Subcutaneous abdominal adipose tissue (tissue), 5 donors: Measurements from ENCODE around the gene RAET1G.
"Not testable (repeated sequence)": the region's sequence is repeated elsewhere in the genome, so short reads cannot be mapped to it uniquely, and the experiment has no call there.

ENCODE experiments used
- H3K27ac ChIP-seq: one replicate; pipeline ENCODE4 v1.7.0; 2013; ENCODE audit warnings: low read depth, mild to moderate bottlenecking, inconsistent platforms, low read length, moderate library complexity
- H3K27me3 ChIP-seq, 5 donors: one replicate each; pipeline ENCODE4 v1.7.0; 2013; ENCODE audit warnings: low read length in 5 of 5, inconsistent platforms in 1 of 5; ENCODE audit not compliant: control insufficient read depth in 5 of 5, insufficient read depth in 4 of 5
- H3K36me3 ChIP-seq, 5 donors: one replicate each; pipeline ENCODE4 v1.7.0; 2013; ENCODE audit warnings: low read length in 5 of 5; ENCODE audit not compliant: control insufficient read depth in 5 of 5, insufficient read depth in 5 of 5
- H3K4me1 ChIP-seq, 5 donors: one replicate each; pipeline ENCODE4 v1.7.0; 2013; ENCODE audit warnings: low read length in 5 of 5, mild to moderate bottlenecking in 3 of 5, moderate library complexity in 1 of 5; ENCODE audit not compliant: control insufficient read depth in 5 of 5, insufficient read depth in 5 of 5
- H3K4me3 ChIP-seq, 5 donors: one replicate each; pipeline ENCODE4 v1.7.0; 2013; ENCODE audit warnings: low read length in 5 of 5, low read depth in 1 of 5
- H3K9ac ChIP-seq, 5 donors: one replicate each; pipeline ENCODE4 v1.7.0; 2013; ENCODE audit warnings: low read length in 5 of 5, mild to moderate bottlenecking in 4 of 5, moderate library complexity in 3 of 5
- H3K9me3 ChIP-seq, 5 donors: one replicate each; pipeline ENCODE4 v1.7.0; 2013; ENCODE audit warnings: low read length in 5 of 5; ENCODE audit not compliant: control insufficient read depth in 5 of 5
- donor health status: healthy.
- donor health status: healthy.
- donor health status: healthy.
- donor health status: healthy.
- donor health status: healthy.

Gene RAET1G

DNA sequence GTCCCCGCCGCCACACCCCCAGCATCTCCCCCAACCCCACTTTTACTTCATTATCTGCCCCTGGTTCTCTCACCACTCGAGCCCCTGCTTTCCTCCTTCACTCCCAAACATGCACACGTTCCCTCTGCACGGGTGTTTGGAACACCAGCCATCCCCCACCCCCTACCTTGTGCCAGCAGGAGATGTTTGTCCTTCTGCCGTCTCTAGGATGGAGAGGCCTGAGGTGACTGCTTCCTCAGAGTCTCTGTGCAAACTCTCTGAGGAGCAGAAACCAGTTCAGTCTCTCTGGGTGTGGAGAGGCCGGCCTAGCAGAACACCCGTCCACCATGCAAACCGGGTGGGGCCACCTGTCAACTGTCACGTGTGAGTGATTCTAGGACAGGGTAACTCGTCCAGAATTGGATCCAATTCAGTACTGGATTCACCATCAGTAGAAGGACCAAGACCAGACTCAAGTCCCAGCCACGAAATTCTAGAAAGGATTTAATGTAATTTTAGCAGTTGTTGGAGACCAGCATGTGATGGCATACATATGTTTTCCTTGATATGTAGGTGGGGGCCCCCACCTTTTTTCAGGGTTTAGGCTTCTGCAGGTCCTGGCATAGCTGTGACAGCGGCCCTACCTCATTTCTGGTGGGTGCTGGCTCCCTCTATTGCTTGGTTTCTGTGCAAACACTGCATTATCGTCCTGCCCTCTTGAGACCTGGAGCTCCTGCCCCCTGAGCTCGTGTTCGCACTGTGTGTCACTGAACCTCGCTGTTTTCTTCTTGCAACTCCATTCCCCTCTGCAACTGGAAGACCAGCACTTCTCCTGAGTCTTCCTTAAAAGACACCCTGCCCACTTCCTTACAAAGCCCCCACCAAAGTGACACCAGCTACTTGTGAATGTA, 24.8 kb downstream of the RAET1G start, which contains the start of gene RAET1E:
TSS of gene RAET1E (minus strand) at position 259 of the 890 bp plus-strand sequence. CDS start 7,212 bp downstream, outside the sequence.
- Histone ChIP-seq H3K4me3 (peak within 1 kb of the TSS; percentile 5 to 58 (median 37)), H3K27me3 (no peaks in the 10 kb centered on the region), H3K9ac (peak within 1 kb of the TSS in 2 of 5 donors; percentile 26 to 49), H3K36me3 (no peaks in the 10 kb centered on the region), H3K27ac (peak within 1 kb of the TSS; percentile 92), H3K9me3 (no peaks in the 10 kb centered on the region), H3K4me1 (peaks cover 14 to 41% (median 38%) of the 10 kb centered on the region in 5 donors)

DNA sequence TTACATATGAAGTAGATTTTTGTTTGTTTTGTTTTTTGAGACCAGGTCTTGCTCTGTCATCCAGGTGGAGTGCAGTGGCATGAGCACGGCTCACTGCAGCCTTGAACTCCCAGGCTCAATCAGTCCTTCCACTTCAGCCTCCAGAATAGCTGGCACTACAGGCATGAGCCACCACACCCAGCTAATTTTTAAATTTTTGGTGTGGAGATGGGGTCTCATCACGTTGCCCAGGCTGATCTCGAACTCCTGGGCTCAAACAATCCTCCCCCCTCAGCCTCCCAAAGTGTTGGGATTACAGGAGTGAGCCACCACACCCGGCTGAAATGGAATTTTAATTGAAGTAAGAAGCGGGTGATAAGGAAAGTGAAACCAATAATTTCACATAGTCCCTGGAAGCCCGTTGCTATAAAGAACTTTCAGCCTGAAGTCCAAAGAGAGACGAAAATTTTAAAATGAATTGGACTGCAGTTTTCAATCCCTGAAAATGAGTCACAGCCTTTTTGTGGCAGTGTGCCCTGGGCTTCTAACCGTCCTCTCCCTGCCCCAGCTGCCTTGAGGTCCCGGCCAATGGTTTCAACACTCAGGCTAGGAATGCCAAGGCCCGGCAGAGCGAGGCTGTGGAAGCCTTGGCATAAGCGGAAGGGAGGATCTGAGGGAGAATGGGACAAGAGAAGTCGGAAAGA, 25.8 kb downstream of the RAET1G start:
- Histone ChIP-seq H3K9ac (peak overlapping the region in 2 of 5 donors; percentile 26 to 49), H3K4me1 (peaks cover 14 to 41% (median 38%) of the 10 kb centered on the region in 5 donors), H3K36me3 (no peaks in the 10 kb centered on the region), H3K4me3 (peak overlapping the region; percentile 5 to 58 (median 37)), H3K27ac (peak overlapping the region; percentile 92), H3K27me3 (no peaks in the 10 kb centered on the region), H3K9me3 (no peaks in the 10 kb centered on the region)

DNA sequence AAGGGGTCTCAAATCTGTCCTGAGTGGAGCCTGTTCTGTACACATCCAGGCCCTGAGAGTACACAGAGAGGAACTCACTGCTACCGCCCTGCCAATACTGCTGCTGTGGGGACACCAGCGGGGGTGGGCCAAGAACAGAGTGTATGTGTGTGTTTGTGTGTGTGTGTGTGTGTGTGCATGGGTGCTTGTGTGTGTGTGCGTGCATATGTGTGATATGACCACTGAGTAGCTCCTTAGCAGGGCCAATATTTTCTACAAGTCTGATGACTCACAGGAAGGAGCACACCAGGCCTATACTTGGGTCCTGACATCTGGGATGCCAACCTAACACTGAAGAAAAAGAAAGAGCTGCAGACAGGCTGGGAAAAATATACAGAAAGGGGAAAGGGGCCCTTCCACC, 26.4 kb downstream of the RAET1G start:
- Histone ChIP-seq H3K4me3 (peak overlapping the region in 3 of 5 donors; percentile 37 to 58 (median 38)), H3K9ac (no peak overlapping the region)

DNA sequence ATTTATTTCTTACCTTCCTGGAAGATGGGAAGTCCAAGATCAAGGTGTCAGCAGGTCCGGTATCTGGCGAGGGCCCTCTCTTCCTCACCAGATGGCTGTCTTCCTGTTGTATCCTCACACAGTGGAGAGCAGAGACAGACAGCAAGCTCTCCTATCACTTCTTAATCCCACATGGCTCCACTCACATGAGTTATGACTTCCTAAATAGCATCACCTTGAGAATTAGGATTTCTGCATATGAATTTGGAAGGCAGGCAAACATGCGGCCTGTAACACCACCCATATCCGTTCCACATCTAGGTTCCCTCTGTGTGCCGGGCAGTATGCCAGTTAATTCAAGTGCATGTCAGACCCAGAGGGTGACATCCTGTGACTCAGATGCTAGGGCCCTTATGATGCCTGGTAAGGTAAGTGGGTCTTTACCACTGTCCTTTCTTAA, 27.1 kb downstream of the RAET1G start:
- peak overlapping the region; percentile 92 for H3K27ac ChIP-seq

More for the DNA sequence above, 26.4 kb downstream of the RAET1G start:
- Histone ChIP-seq H3K9me3 (no peaks in the 10 kb centered on the region), H3K36me3 (no peaks in the 10 kb centered on the region), H3K27ac (peak overlapping the region; percentile 92), H3K27me3 (no peaks in the 10 kb centered on the region), H3K4me1 (peaks cover 14 to 41% (median 38%) of the 10 kb centered on the region in 5 donors)

DNA sequence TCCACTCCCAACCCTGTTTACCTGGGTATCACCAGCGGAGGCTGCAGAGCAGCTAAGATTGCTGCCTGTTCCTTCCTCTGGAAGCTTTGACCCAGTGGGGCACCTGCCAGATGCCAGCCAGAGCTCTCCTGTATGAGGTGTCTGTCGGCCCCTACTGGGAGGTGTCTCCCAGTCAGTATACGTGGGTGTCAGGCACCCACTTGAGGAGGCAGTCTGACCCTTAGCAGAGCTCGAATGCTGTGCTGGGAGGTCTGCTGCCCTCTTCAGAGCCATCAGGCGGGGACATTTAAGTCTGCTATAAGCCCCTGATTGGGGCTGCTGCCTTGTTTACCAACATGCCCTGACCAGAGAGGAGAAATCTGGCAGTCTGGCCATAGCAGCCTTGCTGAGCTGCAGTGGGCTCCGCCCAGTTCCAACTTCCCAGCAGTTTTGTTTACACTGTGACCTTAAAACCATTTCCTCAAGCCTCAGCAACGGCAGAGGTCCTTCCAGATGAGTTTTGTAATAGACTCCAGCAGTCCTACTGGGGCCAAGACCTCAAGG, 27.8 kb downstream of the RAET1G start:
- H3K27ac ChIP-seq: peak overlapping the region; percentile 92
- H3K4me3 ChIP-seq: peak overlapping the region in 2 of 5 donors; percentile 37 to 42
- H3K27me3 ChIP-seq: no peaks in the 10 kb centered on the region

More for the DNA sequence above, 27.1 kb downstream of the RAET1G start:
- Histone ChIP-seq H3K9ac (peak overlapping the region in 1 of 5 donors; percentile 4), H3K4me3 (peak overlapping the region in 1 of 5 donors; percentile 37), H3K4me1 (peaks cover 14 to 45% (median 38%) of the 10 kb centered on the region in 5 donors), H3K36me3 (no peaks in the 10 kb centered on the region), H3K27me3 (no peaks in the 10 kb centered on the region), H3K9me3 (no peaks in the 10 kb centered on the region)

DNA sequence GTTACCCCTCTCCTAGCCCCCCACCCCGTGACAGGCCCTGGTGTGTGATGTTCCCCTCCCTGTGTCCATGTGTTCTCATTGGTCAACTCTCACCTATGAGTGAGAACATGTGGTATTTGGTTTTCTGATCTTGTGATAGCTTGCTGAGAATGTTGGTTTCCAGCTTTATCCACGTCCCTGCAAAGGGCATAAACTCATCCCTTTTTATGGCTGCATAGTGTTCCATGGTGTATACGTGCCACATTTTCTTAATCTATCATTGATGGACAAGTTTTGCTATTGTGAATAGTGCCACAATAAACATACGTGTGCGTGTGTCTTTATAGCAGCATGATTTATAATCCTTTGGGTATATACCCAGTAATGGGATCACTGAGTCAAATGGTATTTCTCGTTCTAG, 31.1 kb downstream of the RAET1G start:
- not testable (repeated sequence) for H3K27me3 ChIP-seq, H3K9me3 ChIP-seq, H3K36me3 ChIP-seq, H3K9ac ChIP-seq, H3K4me3 ChIP-seq, H3K27ac ChIP-seq
- peaks cover 12 to 36% (median 27%) of the 10 kb centered on the region in 5 donors for H3K4me1 ChIP-seq

More for the DNA sequence above, 27.8 kb downstream of the RAET1G start:
- H3K9me3 ChIP-seq: no peaks in the 10 kb centered on the region
- no peaks in the 10 kb centered on the region for H3K36me3 ChIP-seq
- H3K4me1 ChIP-seq: peaks cover 14 to 47% (median 38%) of the 10 kb centered on the region in 5 donors
- peak overlapping the region in 3 of 5 donors; percentile 4 to 47 (median 5) for H3K9ac ChIP-seq

DNA sequence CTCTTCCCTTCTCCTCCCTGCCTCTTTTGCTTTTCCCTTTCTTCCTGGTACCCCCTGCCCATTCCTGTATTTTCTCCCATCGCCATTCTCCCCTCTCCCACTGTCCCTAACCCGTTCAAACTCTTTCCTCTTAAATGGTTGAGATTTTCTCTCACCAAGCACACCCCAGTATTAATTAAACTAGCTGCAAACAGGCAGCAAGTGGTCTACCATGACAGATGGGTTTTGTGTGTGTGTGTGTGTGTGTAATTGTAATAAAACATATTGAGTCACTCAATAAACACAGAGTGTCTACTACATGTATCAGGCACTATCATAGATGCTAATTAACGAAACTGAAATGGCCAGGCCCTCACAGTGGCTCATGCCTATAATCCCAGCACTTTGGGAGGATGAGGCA, 31.7 kb downstream of the RAET1G start:
- Histone ChIP-seq H3K27me3 (no peaks in the 10 kb centered on the region), H3K9ac (no peak overlapping the region), H3K4me1 (peaks cover 10 to 30% (median 21%) of the 10 kb centered on the region in 5 donors), H3K4me3 (no peak overlapping the region), H3K36me3 (no peaks in the 10 kb centered on the region), H3K9me3 (no peaks in the 10 kb centered on the region), H3K27ac (no peak overlapping the region)

DNA sequence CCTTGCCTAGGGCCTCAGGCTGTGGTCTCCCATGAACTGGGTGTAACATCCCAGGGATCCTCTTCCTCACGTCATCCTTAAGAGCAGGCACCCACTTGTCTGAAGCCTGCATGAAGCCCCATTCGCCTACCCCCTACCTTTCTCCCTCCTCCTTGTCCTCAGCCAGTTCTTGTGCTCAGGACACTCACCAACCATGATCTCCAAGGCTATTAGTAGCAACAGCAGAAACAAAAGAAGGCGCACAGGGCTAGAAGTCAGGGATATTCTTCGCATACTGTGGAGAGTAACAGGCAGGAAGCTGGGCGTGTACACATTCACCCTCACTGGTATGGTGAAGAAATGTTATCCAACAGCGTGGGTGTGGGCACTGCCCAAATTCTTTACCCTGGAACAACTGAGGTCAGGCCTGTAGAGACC, 32.3 kb downstream of the RAET1G start:
- H3K36me3 ChIP-seq: no peaks in the 10 kb centered on the region
- H3K27ac ChIP-seq: no peak overlapping the region

DNA sequence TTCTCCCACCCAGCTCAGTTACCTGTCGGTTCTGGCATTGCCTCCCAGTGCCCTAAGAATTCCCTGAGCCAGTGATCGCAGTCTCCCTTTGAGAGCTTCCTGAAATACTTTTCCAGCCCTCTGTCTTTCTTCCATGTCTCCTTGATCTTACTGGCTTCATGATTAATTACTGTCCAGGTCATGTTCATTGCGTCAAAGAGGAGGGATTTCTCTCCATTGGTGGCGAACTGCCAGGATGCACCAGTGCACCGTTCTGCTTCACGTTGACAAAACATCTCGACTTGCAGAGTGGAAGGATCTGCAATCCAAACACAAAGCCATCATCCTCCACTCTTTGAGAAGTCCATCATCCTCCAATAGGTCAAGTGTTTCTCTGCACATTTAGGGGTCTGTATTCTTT, 33.6 kb downstream of the RAET1G start:
- Histone ChIP-seq H3K9ac (no peak overlapping the region), H3K4me3 (no peak overlapping the region)

More for the DNA sequence above, 32.3 kb downstream of the RAET1G start:
- Histone ChIP-seq H3K4me1 (peaks cover 4 to 24% (median 15%) of the 10 kb centered on the region in 5 donors), H3K4me3 (no peak overlapping the region), H3K27me3 (no peaks in the 10 kb centered on the region), H3K9ac (no peak overlapping the region), H3K9me3 (no peaks in the 10 kb centered on the region)

More for the DNA sequence above, 33.6 kb downstream of the RAET1G start:
- Histone ChIP-seq H3K27ac (no peak overlapping the region), H3K4me1 (peaks cover 0 to 15% (median 5%) of the 10 kb centered on the region in 5 donors), H3K27me3 (no peaks in the 10 kb centered on the region), H3K36me3 (no peaks in the 10 kb centered on the region), H3K9me3 (no peaks in the 10 kb centered on the region)
